Measurements from ENCODE around the gene ADRA2B.
"Not testable (repeated sequence)": the region's sequence is repeated elsewhere in the genome, so short reads cannot be mapped to it uniquely, and the experiment has no call there.

The ADRA2B gene

DNA sequence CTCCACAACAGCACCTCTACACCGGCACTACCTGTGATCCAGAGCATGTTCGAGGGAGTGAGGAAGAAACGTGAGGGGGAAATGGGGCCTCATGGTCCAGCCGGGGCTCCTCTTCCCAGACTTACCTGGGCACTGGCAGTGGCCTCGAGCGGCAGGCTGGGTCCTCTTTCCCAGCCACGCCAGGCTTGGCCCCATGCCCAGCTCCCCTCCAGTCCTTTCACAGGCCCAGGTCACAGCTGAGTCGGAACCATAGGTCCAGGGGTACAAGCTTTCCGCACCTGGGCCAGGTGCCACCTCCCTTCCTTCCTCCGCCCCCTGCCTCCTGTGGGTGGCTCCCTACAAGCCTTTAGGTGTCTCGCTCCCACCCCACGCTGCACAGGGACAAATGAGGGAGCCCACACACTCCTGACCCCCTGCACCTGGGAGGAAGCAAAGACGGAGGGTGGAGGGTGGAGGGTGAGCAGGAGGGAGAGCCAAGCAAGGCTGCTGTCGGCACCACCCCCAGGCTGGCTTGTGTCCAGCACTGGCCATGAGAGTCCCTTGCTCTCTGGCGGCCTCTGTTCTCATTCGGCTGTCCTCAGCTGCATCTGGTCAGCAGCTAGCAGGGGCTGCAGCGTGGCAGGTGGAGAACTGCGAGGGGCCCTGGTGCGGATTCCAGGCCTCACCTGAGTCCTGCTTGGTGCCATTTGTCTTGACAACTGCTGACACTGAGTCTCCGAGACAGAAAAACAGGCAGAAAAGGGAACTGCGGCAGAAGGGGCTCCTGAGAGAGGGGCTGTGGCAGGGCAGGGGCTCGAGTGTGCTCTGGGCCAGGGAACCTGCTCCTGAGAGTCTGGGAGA lies 26.8 kb downstream of the ADRA2B start:
- DNase-seq (ENCODE audit: low read depth): no peak

DNA sequence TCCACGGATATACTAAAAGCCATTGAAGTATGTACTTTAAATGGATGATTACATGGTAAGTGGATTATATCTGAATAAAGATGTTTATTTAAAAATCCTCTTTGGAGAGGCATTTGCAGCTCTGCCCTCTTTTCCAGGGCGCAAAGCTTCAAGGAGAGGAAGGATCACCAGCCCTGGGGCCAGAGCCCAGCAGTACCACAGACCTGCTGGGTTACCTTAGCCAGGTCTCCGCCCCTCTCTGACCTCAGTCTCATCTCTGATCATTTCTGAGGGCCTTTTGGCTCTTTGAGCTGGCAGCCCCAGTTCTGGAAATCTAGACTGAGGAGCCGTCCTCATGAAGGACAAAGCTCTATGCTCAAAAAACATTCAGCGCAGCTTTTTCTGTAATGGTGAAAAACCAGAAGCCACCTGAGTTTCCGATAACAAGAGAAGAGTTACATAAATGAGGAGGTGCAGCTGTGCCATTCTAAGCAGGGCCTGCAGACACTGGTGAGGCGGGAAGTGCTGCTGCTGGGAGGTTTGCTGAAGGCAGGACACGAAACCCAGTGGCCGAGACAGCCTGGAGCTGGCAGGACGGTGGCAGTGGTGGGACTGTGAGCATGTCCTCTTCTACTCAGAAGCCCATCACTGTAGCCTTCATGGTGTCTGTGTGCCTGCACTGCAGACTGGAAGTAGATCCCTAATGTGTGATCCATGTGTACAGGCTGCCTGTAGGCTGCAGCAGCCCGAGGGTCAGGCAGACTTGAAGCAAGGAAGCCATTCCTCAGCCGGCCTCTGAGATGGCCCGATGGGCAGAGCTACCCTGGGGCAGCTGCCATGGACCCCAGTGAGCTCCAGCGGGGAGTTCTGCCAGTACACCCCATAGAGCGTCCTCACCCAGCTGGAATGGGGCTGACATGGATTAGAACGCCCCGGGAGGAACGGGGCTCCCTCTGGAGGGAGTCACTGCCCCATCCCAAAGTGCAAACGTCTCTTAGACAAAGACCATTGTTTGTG lies 27.7 kb downstream of the ADRA2B start:
- no peak for DNase-seq (ENCODE audit: low read depth)

DNA sequence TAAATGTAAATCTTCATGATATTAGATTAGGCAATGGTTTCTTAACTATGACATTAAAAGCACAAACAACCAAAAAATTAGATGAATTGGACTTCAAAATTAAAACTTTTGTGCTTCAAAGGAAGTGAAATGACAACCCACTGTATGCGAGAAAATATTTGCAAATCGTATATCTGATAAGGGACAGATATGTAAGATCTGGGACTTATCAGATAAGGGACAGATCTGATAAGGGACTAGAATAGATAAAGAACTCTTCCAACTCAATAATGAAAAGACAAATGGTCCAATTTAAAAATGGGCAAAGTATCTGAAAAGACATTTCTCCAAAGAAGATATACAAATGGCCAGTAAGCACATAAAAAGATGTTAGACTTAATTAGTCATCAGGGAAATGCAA lies 29.2 kb downstream of the ADRA2B start:
- no peak for DNase-seq (ENCODE audit: low read depth)

DNA sequence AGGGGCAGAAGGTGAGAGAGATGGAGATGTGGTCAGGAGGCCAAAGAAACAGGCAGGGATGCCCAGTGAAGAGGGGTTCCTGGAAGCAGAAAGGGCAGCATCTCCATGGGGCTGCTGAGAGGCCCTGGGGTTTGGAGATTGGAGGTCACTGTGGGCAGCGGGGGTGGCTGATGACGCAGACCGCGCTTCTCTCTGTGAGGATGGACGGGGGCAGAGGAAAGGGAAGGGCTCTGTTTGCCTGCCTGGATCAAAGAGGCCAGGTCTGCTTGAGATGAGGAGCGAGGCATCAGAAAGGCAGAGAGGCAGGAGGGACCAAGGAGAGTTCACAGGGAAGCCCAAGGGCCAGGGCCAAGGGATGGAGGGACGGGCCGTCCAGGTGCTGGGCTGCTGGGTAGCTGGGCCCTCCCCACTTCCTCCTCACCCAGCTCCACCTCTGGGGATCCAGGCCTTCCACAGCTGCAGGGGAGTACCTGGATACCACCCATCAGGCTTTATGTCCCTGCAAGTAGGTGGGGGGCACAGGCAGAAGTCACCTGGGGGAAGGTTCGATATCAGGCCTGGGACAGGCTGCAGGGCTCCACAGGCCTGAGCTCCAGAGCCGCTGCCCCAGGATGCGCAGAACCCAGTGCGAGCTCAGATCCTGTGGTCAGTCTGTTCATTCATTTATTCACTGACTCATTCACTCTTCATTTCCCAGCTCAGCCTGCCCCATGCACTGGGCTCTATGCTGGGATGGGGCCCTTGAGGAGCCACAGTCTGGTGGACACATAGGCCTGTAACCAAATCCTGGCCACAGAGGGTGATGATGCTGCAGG lies 30.6 kb downstream of the ADRA2B start:
- DNase-seq (ENCODE audit: low read depth): no peak

DNA sequence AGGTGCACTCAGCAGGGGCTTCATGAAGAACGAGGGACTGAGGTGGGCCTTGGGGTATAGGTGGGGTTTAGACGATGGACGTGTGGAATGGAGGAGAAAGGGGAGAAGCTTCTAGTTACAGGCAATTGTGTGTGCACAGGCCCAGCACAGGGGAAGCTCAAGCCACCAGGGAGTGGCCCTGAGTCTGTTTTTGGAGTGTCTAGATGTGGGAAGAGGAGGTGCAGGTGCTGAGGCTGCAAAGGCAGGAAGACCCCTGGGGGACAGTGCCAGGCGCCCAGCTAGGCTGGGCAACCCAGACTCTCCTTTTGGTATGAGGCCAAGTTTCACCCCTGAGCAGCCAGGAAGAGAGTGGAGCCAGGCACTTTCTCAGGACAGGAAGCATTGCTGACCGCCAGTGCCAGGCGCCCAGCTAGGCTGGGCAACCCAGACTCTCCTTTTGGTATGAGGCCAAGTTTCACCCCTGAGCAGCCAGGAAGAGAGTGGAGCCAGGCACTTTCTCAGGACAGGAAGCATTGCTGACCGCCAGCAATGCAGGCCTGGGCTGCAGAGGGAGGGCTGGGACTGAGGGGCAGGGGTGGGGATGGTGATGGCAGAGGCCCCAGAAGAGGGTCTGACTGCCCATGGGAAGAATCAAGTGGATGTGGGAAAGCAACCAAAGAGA lies 31.4 kb downstream of the ADRA2B start:
- DNase-seq (ENCODE audit: low read depth): not testable (repeated sequence)

DNA sequence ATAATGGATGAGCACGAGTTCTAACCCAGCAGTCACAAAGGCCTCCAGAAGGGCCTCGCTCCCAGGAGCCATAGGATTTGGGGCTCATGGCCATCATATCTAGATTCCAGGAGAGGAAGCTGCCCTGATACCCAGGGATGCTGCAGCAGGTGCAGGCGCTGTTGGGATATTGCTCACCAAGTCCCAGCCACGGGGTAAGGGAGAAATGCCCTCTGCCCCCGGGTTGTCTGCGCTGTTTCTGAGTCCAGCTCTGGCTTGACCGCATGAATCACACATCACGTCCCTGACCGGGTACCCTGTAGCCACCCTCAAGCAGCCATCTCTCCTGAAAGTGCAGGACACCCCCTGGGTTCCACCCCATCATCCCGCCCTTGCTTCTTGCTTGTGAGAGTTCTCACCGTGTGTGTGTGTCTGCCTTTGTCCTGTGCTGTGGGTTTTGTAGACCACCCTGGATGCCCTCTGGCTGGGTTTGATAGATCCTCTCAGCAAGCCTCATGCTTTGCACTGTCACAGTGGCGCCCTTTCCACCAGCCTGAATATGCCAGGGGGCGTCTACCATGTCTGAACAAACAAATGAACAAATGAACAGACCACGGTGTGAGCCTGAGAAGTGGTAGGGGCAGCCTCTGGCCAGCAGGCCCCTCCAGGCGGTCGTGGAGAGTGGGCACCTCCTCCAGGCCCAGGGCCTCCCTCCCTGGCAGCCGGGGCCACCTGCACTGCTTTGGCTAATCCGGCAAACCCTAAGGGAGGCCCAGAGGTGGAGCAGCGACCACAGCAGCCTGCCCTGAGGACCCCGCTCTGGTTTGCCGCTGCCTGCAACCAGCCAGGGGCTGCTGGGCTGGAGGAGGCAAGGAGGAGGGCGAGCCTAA lies 32.1 kb downstream of the ADRA2B start:
- no peak for DNase-seq (ENCODE audit: low read depth)

DNA sequence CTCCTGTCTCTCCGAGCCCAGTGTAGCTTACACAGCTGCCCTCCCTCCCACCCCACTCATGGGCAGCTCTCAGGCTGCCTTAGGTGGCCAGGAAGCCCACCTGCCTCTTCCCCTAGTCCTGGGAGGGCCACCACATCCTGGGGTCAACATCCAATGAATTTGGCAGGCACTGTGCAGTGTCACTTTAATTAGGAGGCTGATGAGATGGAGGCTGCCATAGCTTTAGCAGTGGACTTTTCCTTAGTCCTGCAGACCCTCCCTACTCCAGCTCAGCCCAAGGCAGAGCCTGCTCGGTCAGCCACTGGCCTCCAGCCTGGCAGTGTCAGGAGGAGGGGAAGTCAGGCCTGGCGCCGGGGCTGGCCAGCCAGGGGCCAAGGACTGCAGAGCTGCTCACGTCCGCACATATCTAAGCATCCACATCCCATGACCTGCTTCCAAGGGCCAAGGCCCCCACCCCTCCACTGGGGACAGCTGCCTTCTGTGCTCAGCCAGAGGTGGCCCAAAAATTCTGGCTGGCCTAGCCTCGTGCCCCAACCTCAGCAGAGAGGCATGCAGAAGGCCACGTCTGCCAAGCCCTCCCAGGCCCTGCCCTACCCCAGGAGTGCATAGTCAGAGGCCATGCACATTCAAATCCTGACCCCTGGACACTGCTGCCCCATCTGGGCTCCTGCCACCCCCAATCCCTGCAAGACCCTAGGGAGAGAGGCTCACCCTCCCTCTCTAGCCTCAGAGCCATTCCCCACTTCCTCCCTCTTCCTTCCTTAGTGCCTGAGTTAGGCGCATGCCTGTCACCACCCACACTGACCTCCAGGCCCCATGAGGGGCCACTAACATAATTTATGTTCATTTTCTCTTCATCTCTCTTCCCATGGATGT lies 33.1 kb downstream of the ADRA2B start:
- no peak for DNase-seq (ENCODE audit: low read depth)

DNA sequence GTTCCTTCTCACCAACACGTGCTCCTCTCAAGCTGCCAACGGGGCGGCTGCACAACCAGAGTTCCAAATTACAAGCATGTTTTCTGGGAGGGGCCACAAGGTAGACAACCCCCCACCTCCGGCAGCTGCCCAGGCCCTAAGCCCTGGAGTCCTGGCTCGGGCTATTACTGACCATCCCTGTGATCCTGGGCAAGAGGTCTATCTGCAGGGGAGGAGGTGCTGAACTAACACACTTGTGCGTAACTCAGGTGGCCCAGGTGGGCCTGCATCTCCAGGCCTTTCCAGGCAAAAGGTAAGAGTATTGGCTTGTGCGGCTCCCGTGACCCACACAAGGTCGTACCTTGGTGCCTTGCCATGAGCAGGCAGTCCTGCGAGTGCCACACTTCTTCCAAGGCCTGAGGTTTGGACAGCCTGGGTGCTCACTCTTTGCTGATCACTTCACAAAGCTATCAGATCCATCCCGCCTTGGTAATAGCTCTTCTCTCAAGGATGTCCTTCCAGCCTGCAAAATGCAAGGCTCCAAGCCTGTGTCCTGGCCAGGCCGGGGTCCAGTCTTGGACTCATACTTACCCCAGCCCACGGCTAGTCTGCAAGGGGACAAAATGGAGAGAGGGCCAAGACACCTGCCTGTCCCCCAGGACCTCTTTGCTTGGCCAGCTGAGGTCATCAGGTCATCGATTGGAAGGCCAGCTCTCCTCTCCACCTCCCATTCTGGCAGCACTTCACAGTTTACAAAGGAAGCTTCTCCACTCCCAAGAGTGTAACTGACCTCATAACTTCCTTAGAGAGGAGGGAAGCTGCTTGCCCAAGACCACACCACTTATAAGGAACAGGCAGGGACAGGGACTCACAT lies 33.9 kb downstream of the ADRA2B start:
- DNase-seq (ENCODE audit: low read depth): no peak

DNA sequence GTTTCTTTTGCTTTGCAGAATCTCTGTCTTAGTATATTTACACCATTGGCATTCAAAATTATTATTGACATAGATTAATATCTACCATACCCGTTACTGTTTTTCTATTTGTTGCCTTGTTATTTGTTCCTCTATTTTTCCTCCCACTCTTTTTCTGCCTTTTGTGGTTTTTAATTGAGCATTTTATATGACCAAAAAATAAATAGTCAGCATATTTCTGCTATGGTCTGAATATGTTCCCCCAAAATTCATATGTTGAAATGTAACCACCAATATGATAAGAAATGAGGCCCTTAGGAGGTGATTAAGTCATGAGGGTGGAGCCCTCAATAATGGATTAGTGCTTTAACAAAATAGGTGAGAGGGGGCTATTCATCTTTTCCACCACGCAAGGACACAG lies 35.3 kb downstream of the ADRA2B start:
- DNase-seq (ENCODE audit: low read depth): no peak

DNA sequence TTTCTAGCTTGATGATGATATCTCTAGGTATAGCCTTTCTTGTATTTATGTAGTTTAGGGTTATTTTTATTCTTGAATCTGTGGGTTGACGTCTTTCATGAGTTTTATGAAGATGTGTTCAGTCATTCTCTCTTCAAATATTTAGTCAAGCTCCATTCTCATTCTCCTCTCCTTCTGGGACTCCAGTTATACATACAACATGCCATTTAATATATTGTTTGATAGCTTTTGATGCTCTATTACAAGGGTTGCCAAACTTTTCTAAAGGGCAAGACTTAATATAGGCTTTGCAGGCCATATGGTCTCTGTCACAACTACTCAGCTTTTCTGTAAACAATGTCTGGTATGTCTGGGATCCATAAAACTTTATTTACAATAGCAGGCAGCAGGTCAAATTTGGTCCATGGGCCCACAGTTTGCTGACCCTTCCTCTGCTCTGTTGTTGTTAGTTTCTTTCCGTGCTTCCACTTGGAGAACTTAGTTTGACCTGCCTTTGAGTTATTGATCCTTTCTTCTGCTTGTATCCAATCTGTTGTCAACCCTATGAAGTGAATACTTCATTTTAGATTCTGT lies 41.1 kb downstream of the ADRA2B start:
- no peak for DNase-seq (ENCODE audit: low read depth)

DNA sequence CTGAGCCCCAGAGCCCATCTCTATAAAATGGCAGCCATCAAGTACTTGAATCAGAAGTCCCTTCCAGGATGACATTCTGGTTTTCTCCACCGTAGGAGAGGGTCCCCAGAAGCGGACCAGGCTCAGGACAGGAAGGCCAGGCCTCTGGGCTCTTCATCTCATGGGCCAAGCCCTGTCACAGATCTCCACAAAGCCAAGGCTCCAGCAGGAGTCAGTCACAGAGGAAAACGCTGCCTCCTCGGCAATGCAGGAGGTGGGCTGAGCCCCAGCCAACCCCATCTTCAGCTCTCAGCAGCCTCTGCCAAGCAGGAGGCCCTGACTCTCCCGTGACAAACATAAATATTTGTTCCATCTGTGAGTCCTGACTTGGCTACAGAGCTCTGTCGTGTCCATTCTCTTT lies 42.2 kb downstream of the ADRA2B start:
- DNase-seq (ENCODE audit: low read depth): no peak

DNA sequence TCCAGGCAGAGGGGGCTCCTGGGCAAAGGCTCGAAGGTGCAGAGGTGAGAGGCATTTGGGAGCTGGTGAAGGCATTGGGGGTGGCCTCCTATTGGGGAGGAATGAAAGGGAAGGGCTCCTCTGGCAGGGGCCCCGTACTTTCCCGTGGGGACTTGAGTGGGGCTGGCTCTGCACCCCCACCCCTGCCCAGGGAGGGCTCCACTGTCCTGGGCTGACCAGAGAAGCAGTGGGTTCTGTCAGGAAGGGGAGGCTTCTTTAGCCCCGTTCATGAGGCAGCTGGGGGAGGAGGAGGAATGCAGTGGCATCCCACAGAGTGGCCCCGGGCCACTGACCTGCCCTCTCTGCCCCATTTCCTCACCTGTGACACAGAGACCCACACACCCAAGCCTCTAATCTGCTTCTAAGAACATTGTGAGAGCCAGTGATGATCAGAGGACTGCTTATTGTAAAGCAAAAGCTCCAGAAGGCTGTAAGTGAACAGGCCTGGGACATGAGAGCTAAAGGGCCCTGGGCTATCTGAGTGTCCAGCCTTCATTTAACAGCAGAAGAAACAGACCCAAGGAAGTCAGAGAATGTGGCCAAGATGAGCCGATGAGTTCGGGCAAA lies 43.1 kb downstream of the ADRA2B start:
- DNase-seq (ENCODE audit: low read depth): no peak

DNA sequence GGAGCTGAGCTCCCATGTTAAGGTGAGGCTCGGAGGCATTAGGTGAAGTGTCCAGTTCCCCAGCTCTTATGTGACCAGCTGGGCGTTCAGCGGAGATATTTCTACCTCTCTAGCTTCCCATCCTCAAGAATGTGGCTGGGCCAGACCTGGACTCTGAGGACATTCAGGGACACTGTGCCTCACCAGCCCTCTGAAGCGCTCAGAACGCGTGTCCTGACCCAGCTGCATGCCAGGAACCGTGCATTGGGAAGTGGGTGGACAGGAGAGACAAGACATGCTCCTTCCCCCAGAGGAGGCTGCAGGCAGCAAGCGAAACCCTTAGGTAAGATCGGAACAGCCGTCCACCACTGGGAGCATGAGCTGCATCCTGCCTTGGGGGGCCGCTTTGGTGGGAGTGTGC lies 43.6 kb downstream of the ADRA2B start:
- DNase-seq (ENCODE audit: low read depth): no peak

DNA sequence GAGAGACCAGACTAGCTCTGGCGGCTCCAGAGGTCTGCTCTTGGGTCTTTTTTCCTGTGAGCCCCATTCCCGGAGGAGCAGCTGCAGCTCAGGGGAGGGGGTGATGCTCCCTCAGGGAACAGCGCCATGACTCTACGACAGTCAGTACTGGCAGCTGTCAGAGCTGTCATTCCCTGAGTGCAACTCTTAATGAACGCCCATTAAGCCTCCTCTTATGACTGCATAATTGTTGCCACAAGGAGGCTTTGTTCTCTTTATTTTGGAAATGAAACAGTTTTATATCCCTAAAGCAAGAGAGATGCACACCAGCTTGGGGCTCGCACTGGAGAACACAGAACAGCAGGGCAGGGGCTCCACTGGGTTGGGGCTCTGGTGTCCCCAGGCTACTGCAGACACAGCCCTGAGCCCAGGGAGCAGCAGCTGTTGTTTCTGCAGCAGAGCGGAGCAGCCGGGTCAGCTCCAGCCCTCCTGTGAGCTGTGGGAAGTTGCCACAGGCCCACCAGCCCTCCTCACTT lies 44.3 kb downstream of the ADRA2B start:
- not testable (repeated sequence) for DNase-seq (ENCODE audit: low read depth)

DNA sequence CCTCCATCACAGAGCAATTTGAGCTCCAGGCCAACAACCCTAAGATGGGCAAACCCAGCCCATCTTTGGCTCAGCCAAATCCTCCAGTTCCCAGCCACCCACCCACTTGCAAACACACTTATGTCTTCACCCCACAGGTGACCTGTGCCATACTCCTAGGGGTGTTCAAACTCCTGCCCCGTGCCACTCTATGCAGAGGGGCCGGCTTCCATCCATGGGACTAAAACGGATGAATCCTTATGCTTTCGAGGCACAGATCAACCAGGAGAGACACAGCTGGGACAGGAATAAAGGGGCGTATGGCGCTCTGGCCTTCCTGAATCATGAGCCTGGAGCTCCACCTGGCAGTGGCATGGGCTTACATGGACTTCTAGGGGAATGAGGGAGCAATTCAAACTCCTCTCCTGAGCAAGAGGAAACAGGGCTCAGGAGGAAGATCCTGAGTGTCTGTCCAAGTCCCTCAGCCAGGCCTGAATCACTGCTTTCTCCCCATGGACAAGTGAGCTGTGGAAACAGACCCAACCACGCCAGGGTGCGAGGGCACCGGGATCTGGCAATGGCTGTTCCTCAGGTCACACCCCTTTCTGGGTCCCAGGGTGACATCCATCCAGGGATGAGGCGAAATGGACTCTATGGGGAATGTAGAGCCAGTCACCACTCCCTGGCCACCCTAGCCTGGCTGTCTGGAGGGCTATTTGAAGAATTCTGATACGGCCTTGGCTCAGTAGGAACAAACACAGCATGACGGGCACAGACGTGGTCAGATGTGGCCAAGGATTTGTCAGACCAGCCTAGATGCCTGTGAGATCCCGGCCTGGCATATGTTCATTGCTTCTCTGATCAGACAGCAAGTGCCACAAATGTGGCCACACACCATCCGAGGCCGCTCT lies 45.0 kb downstream of the ADRA2B start:
- not testable (repeated sequence) for DNase-seq (ENCODE audit: low read depth)

DNA sequence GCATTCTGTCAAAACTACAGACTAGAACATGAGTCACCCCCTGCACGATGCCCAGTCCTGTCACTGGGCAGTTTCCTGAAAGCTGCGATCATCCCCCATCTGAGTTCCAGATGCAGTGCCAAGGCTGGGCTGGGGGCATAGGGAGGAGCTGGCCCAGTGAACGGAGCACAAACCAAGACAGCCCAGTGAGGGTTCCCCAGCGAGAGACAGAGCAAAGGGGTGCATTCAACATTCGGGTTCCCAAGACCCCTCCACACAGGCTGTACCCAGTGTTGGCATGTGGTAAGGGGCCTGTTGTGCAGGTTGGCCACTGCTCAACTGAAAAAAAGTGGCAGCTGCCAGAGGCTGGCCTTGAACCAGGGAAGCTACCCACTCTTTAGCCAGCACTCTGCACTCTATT lies 46.0 kb downstream of the ADRA2B start:
- DNase-seq (ENCODE audit: low read depth): not testable (repeated sequence)
